ENCODE measurements around the gene FCRL3. TPM values are rescaled to one million over a fixed set of nuclear protein-coding genes. Genes with fewer than 3 reads are reported as not detected.

Gene FCRL3
- total and polyA plus RNA-seq, 10 of the 15 experiments (the other 5 are each of a cell fraction or from before 2014, with no cell fraction given), result 0.04 to 2.3 (median 0.07) TPM; not detected in 5

DNA sequence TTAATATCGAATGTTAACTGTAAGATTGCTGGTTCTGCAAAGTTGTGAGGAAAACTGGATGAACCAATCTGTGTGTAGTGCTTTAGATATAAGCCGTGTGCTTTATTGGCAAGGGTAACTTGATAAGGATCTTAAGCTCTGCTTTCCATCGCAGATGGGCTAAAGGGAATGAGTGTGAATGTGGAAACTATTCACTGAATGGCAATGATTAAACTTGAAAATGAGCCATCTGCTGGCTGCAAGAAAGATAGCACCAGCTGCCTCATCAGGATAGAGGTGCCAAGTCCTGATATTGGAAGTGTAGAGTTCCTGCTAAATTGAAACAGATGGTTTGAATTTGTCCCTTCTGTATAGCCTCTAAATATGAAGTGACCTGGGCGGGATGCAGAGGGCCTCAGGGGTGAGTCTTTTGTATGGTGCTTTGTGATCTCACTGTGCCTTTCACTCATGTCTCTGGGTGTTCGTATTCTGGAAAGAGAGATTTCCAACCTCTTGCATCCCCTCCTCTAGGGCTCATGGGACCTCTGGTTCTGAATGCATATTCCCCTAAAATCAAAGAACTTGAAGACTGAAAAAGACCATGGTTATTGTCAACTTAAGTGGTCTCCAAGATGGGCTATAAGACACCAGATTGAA lies 9.2 kb downstream of the FCRL3 start:
- RAD21 ChIA-PET (ENCODE audit: unreplicated experiment), result interaction anchor here (0.7 to 2.6 kb wide), 10 partner anchors 36 to 321 kb away, joined by 3 to 41 read pairs (median 3); no protein-coding TSS in a partner anchor
- TF ChIP-seq TCF12 (IDR thresholded peaks at IDR 0.05; ENCODE audit: low read depth, low read length), result no peak
- peak; percentile 59 for TF ChIP-seq RAD21 (IDR thresholded peaks at IDR 0.05; ENCODE audit: insufficient read depth, low read depth, low read length)
- no peak for TF ChIP-seq FOXM1 (IDR thresholded peaks at IDR 0.05; ENCODE audit: low read depth, low read length)
- peak; percentile 83 for TF ChIP-seq SMC3 (IDR thresholded peaks at IDR 0.05; ENCODE audit: borderline replicate concordance, low read length)
- no peak for TF ChIP-seq BACH1 (IDR thresholded peaks at IDR 0.05; ENCODE audit: borderline replicate concordance)
- peak; percentile 58 to 73 (median 67) for TF ChIP-seq CTCF (IDR thresholded peaks at IDR 0.05 in 2 of 3, conservative IDR thresholded peaks at IDR 0.05 in 1 of 3; ENCODE audit: control insufficient read depth in 2 of 3, extremely low read depth in 1 of 3, insufficient read depth in 1 of 3, low read depth in 3 of 3, low read length in 3 of 3)
- no peak for TF ChIP-seq EP300 (IDR thresholded peaks at IDR 0.05; ENCODE audit: borderline replicate concordance in 1 of 2, control insufficient read depth in 1 of 2, low read depth in 2 of 2, low read length in 2 of 2)
- POLR2A ChIA-PET, result no interaction called here
- intact Hi-C loops (cut with micrococcal nuclease; ENCODE audit: unreplicated experiment) (loop anchor here (1.0 to 5.0 kb wide), 2 partner anchors 111 to 314 kb away; no protein-coding TSS in a partner anchor), in situ Hi-C loops (cut with MboI) (no loop called here)
- H3K4me3 ChIP-seq, result no peak overlapping the region
- H3K27ac ChIP-seq (ENCODE audit: control insufficient read depth, insufficient read depth), result no peak overlapping the region
- H3K9ac ChIP-seq (ENCODE audit: control insufficient read depth, insufficient read depth, low read length), result no peak overlapping the region
- ATAC-seq (peak; percentile 73), FAIRE-seq (peak; percentile 76), DNase-seq (ENCODE audit: low read depth, low spot score) (no peak)
- no TSS peak for BruUV-seq (replicated peaks)
- no peaks in the 10 kb centered on the region for H4K20me1 ChIP-seq (ENCODE audit: control insufficient read depth, insufficient read depth)
- 38% methylated on average over 5 of the region's 5 CpGs for WGBS (ENCODE audit: insufficient coverage, insufficient replicate concordance, low lambda C conversion rate, missing lambda C conversion rate)
- SMC1A ChIA-PET (ENCODE audit: uncharacterized antibody, unreplicated experiment), result interaction anchor here (0.7 to 5.8 kb wide), 26 partner anchors 11 to 335 kb away, joined by 3 to 103 read pairs (median 3); no protein-coding TSS in a partner anchor
- no peaks in the 10 kb centered on the region for H3K9me3 ChIP-seq (replicated peaks; ENCODE audit: control insufficient read depth, insufficient read depth, low read length)
- no peaks in the 10 kb centered on the region for H3K79me2 ChIP-seq (ENCODE audit: control insufficient read depth, insufficient read depth, low read length)
- H3K4me1 ChIP-seq (ENCODE audit: control insufficient read depth, insufficient read depth, low read length), result no peaks in the 10 kb centered on the region
- no peak overlapping the region for H3K4me2 ChIP-seq (ENCODE audit: control insufficient read depth, insufficient read depth)
- peaks cover 0 to 2% of the 10 kb centered on the region in 2 experiments; a peak in 1 of 4 replicates for H3K27me3 ChIP-seq (replicated peaks in 1 of 2; ENCODE audit: control insufficient read depth in 2 of 2, insufficient read depth in 2 of 2, low read length in 1 of 2)
- no peak overlapping the region for H2AFZ ChIP-seq (ENCODE audit: control insufficient read depth, low read depth, low read length)
- H3K36me3 ChIP-seq (ENCODE audit: control insufficient read depth in 2 of 2, insufficient read depth in 2 of 2, low read length in 1 of 2), result no peaks in the 10 kb centered on the region
- CTCF ChIA-PET, result interaction anchor here (0.6 to 5.4 kb wide), 39 partner anchors 14 to 516 kb away, joined by 3 to 190 read pairs (median 4); partner anchors contain the start of gene FCRL4
